SU-DHL-6 (cell line): ENCODE data around the gene DNAAF8.

Experiments used
- CTCF ChIP-seq: fragments of 200-600 bp; sonication (generic); IDR thresholded peaks from one replicate; pipeline ENCODE4 v1.5.1; 2017; ENCODE audit warnings: antibody characterized with exemption, mild to moderate bottlenecking, low read length, moderate library complexity; ENCODE audit not compliant: insufficient read depth, poor library complexity, severe bottlenecking
- EZH2phosphoT487 ChIP-seq: fragments of 200-600 bp; sonication (generic), shearing (Covaris generic); conservative IDR thresholded peaks from 2 replicates; pipeline ENCODE4 v1.6.1; 2018; ENCODE audit warnings: mild to moderate bottlenecking, antibody characterized with exemption, low read length, moderate library complexity, mixed read lengths

- no peak for TF ChIP-seq CTCF
- TF ChIP-seq EZH2phosphoT487 = no peak
Observed at GRCh38 chr16:4746215-4746614, 11.9 kb downstream of the DNAAF8 start.
